Activated CD4-positive, alpha-beta T cell treated with anti-CD3 and anti-CD28 coated beads, Interleukin-2, amount 50 U/mL, for 24 hours (primary cell): ENCODE measurements around the gene ABI3BP.
"Not testable (repeated sequence)": the region's sequence is repeated elsewhere in the genome, so short reads cannot be mapped to it uniquely, and the experiment has no call there.

Source experiments
- DNase-seq, 2 donors: peaks; one replicate each; pipeline ENCODE4 v3.0.0-alpha.2; 2020; ENCODE audit warnings: low read depth in 1 of 2, low spot score in 1 of 2

Gene ABI3BP

GRCh38 chr3:100953103-100953502, 40.1 kb downstream of the ABI3BP start:
- DNase-seq, result no peak

GRCh38 chr3:100947119-100947518, 46.1 kb downstream of the ABI3BP start:
- no peak for DNase-seq

- not testable (repeated sequence) for DNase-seq
Measured at GRCh38 chr3:100946096-100946495, 47.1 kb downstream of the ABI3BP start.

GRCh38 chr3:100941451-100941850, 51.8 kb downstream of the ABI3BP start:
- DNase-seq, result no peak

GRCh38 chr3:100941041-100941440, 52.2 kb downstream of the ABI3BP start:
- no peak for DNase-seq

- DNase-seq, result no peak
Measured at GRCh38 chr3:100936931-100937330, 56.3 kb downstream of the ABI3BP start.

- DNase-seq, result no peak
Measured at GRCh38 chr3:100932491-100932890, 60.7 kb downstream of the ABI3BP start.

- DNase-seq, result no peak
Measured at GRCh38 chr3:100928638-100929428, 64.4 kb downstream of the ABI3BP start.

- DNase-seq, result no peak
Measured at GRCh38 chr3:100927775-100928174, 65.4 kb downstream of the ABI3BP start.

- DNase-seq, result no peak
Measured at GRCh38 chr3:100915706-100916495, 77.3 kb downstream of the ABI3BP start.

GRCh38 chr3:100913870-100914648, 79.2 kb downstream of the ABI3BP start:
- DNase-seq, result no peak

- DNase-seq, result no peak
Measured at GRCh38 chr3:100912976-100913545, 80.2 kb downstream of the ABI3BP start.

GRCh38 chr3:100912571-100912970, 80.7 kb downstream of the ABI3BP start:
- DNase-seq, result no peak

GRCh38 chr3:100911956-100912355, 81.3 kb downstream of the ABI3BP start:
- DNase-seq, result no peak

GRCh38 chr3:100910986-100911385, 82.2 kb downstream of the ABI3BP start:
- no peak for DNase-seq

- DNase-seq, result no peak
Measured at GRCh38 chr3:100902572-100902971, 90.6 kb downstream of the ABI3BP start.

- no peak for DNase-seq
Measured at GRCh38 chr3:100900671-100901335, 92.4 kb downstream of the ABI3BP start.

- no peak for DNase-seq
Measured at GRCh38 chr3:100899440-100900091, 93.7 kb downstream of the ABI3BP start.

GRCh38 chr3:100898681-100899080, 94.5 kb downstream of the ABI3BP start:
- no peak for DNase-seq

- DNase-seq, result no peak
Measured at GRCh38 chr3:100896994-100897393, 96.2 kb downstream of the ABI3BP start.
